Activated CD4-positive, alpha-beta T cell treated with anti-CD3 and anti-CD28 coated beads for 36 hours (primary cell): Measurements from ENCODE around the gene FAM187B. TPM values are rescaled to one million over a fixed set of nuclear protein-coding genes. Genes with fewer than 3 reads are reported as not detected.
A peak's percentile ranks its signal among the peaks of the same experiment; 100 is the strongest.

ENCODE experiments used
- ATAC-seq: fragments of 200-7000 bp; cut with Tn5 transposase; one replicate; pipeline ENCODE4 v1.10.0; 2021; ENCODE audit warnings: mild to moderate bottlenecking, moderate library complexity
- CTCF ChIA-PET: fragments of 350-600 bp; sonication (Branson Sonifier 250); formaldehyde crosslinking; loops from one replicate; lab custom pipeline; 2021; ENCODE audit warnings: antibody characterized with exemption; lab: Charles Lee
- POLR2A ChIA-PET: fragments of 350-600 bp; sonication (Branson Sonifier 250); formaldehyde crosslinking; loops from one replicate; lab custom pipeline; 2021; ENCODE audit warnings: antibody characterized with exemption, inconsistent platforms; lab: Charles Lee
- DNase-seq: peaks from one replicate; pipeline ENCODE4 v3.0.0-alpha.2; 2020
- H3K27ac Mint-ChIP-seq: one replicate; pipeline ENCODE4 v1.8.0; 2021; ENCODE audit warnings: mixed read lengths
- H3K27me3 Mint-ChIP-seq: one replicate; pipeline ENCODE4 v1.8.0; 2021; ENCODE audit warnings: mixed read lengths
- H3K36me3 Mint-ChIP-seq: one replicate; pipeline ENCODE4 v1.8.0; 2021; ENCODE audit warnings: low read depth, mixed read lengths
- H3K4me1 Mint-ChIP-seq: one replicate; pipeline ENCODE4 v1.8.0; 2021; ENCODE audit warnings: mixed read lengths
- H3K4me3 Mint-ChIP-seq: one replicate; pipeline ENCODE4 v1.8.0; 2021; ENCODE audit warnings: mild to moderate bottlenecking, moderate library complexity, mixed read lengths
- H3K9me3 Mint-ChIP-seq: one replicate; pipeline ENCODE4 v1.8.0; 2021; ENCODE audit warnings: low read depth, mixed read lengths
- intact Hi-C, 2 experiments: fragments of 100-400 bp; cut with DNase I in 1 of 2; cut with micrococcal nuclease in 1 of 2; formaldehyde crosslinking; loops; one replicate each; pipeline versions ENCODE4 v1.14.2 to v1.15.1; 2022 to 2024; cut with DNase I, micrococcal nuclease
- total RNA-seq, 2 experiments: library from RNA; stranded (reverse); gene quantifications; one replicate each; pipeline ENCODE4 v1.2.3, GENCODE V29; 2021

The FAM187B gene
- total RNA-seq, 2 experiments from 2014 or later = not detected

DNA sequence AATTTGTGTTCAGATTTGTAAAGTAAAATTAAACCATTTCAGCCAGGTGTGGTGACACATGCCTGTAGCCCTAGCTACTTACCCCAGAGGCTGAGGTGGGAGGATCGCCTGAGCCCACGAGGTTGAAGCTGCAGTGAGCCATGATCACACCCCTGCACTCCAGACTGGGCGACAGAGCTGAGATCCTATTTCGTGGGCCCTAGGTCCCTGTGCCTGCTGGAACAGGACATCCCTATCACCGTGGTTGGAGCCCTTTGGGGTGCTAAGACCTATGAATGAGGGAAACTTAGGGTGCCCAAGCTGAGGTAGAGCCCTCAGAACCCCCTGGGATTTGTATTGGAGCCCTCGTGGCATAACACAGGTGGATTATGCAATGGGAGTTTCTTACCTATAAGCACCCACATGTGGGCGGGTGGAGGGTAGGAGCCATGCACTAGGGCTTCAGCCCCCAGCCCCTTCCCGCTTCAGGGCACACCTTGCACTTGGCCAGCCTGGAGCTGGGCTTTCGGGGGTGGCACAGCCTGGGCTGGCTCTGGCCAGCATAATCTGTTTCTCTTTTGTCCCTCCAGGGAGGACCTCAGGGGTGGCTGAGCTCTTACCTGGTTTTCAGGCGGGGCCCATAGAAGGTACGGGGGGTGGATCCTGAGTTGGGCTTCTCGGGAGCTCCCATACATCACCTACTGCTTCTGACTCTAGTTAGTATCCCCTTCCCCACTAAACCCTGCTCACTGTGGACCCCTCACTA, 33.0 kb upstream of the FAM187B start:
- ChIA-PET POLR2A (no interaction called here), CTCF (no interaction called here)
- intact Hi-C loops = no loop called here
- no peaks in the 10 kb centered on the region for H3K27me3 Mint-ChIP-seq
- no peak overlapping the region for H3K4me3 Mint-ChIP-seq
- no peak overlapping the region for H3K27ac Mint-ChIP-seq
- DNase-seq (peak; percentile 8), ATAC-seq (no peak)
- H3K9me3 Mint-ChIP-seq = no peaks in the 10 kb centered on the region
- peaks cover 28% of the 10 kb centered on the region for H3K4me1 Mint-ChIP-seq
- H3K36me3 Mint-ChIP-seq = peaks cover 12% of the 10 kb centered on the region

- Mint-ChIP-seq H3K9me3 (no peaks in the 10 kb centered on the region), H3K27me3 (no peaks in the 10 kb centered on the region), H3K4me3 (no peak overlapping the region), H3K4me1 (peaks cover 24% of the 10 kb centered on the region), H3K27ac (no peak overlapping the region), H3K36me3 (peaks cover 6% of the 10 kb centered on the region)
- DNase-seq (peak; percentile 3), ATAC-seq (no peak)
- CTCF ChIA-PET = no interaction called here
- intact Hi-C loops = no loop called here
- POLR2A ChIA-PET = no interaction called here
These were observed 32.3 kb upstream of the FAM187B start for GRCh38 chr19:35260694-35261304.

DNA sequence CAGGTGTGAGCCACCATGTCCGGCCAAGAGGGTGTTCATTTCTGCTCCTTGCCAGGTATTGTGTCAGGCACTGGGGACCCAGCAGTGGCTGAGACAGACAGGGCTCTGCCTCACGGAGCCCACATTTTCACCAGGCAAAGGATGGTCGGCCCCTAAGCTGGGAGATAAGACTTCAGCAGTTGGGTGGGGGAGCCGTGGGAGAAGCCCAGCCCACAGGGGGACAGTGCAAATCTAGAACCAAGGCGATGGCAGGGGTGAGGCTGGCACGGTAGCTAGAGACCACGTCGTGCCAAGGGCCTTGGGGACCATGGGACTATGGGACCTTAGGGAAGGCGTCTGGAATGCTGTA, 28.5 kb upstream of the FAM187B start:
- CTCF ChIA-PET = interaction anchor here (0.6 to 1.0 kb wide), 3 partner anchors 9 to 98 kb away, joined by 3 to 5 read pairs (median 3); no protein-coding TSS in a partner anchor
- POLR2A ChIA-PET = no interaction called here
- Mint-ChIP-seq H3K36me3 (peaks cover 6% of the 10 kb centered on the region), H3K27me3 (no peaks in the 10 kb centered on the region), H3K4me1 (peaks cover 13% of the 10 kb centered on the region), H3K4me3 (no peak overlapping the region), H3K27ac (no peak overlapping the region), H3K9me3 (no peaks in the 10 kb centered on the region)
- ATAC-seq = no peak
- peak; percentile 2 for DNase-seq
- intact Hi-C loops = no loop called here

DNA sequence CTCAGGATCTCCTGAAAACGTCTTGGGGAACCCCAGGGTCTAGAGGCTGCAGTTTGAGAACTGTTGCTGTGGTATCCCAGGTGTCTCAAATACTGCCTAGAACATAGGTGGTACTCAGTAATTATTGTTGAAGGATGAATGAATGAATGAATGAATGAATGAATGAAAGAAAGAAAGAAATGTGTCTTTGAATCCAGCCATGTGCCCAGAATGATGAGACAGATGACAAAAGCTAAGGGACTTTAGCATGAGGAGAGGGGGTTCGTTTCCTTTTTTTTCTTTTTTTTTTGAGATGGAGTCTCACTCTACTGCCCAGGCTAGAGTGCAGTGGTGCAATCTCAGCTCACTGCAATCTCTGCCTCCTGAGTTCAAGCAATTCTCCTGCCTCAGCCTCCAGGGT, 28.0 kb upstream of the FAM187B start:
- H3K4me1 Mint-ChIP-seq = peaks cover 13% of the 10 kb centered on the region
- H3K27ac Mint-ChIP-seq = no peak overlapping the region
- no peaks in the 10 kb centered on the region for H3K27me3 Mint-ChIP-seq
- H3K9me3 Mint-ChIP-seq = no peaks in the 10 kb centered on the region
- intact Hi-C loops = no loop called here
- H3K4me3 Mint-ChIP-seq = no peak overlapping the region
- CTCF ChIA-PET = interaction anchor here (0.7 to 1.0 kb wide), 2 partner anchors 14 to 56 kb away, joined by 3 read pairs; no protein-coding TSS in a partner anchor
- POLR2A ChIA-PET = interaction anchor here (0.6 kb wide), 1 partner anchor 449 kb away, joined by 3 read pairs; no protein-coding TSS in a partner anchor
- H3K36me3 Mint-ChIP-seq = peaks cover 7% of the 10 kb centered on the region
- no peak for DNase-seq
- ATAC-seq = no peak

DNA sequence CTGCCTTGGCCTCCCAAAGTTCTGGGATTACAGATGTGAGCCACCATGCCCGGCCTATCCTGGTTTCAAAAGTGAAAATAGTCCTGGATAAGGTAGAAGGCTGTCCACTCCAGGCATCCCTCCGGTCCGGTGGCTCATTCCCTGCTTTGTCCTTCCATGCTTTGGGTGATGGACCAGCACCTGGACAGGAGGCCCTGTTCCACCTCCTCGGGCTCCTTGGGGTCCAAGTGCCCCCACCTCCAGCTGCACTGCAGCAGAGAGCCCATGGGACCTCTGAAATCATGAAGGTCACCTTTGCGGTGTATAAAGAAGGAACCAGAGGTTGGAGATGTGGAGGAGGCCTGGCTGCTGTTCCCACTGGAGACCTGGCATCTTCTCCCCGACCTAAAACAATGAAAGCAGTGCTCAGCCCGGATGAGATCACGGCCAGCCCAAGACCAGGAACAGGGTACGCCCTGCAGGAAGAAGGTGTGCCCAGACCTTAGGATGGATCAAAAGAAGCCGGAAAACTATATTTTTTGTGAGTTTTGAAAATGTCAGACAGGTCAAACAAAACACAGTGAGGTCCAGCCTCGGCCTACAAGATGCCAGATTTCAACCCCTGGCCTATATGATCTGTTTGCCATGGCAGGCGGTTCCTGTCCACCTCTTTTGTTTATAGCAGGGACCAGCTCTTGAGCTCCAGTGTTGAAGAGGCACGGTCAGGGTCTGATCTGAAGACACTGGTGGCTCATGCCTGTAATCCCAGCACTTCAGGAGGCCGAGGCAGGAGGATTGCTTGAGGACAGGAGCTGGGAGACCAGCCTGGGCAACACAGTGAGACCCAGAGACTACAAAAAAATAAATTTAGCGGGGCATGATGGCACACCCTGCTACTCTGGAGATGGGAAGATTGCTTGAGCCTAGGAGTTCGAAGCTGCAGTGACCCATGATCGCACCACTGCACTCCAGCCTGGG, 26.1 kb upstream of the FAM187B start:
- Mint-ChIP-seq H3K27me3 (peaks cover under 1% of the 10 kb centered on the region), H3K27ac (no peak overlapping the region), H3K4me3 (no peak overlapping the region), H3K4me1 (peaks cover 14% of the 10 kb centered on the region), H3K9me3 (no peaks in the 10 kb centered on the region), H3K36me3 (peaks cover 7% of the 10 kb centered on the region)
- POLR2A ChIA-PET = no interaction called here
- ATAC-seq (no peak), DNase-seq (no peak)
- intact Hi-C loops = no loop called here
- CTCF ChIA-PET = interaction anchor here (0.5 to 1.3 kb wide), 4 partner anchors 12 to 256 kb away, joined by 3 to 4 read pairs (median 3); no protein-coding TSS in a partner anchor

- ChIA-PET POLR2A (no interaction called here), CTCF (no interaction called here)
- intact Hi-C loops = no loop called here
- ATAC-seq (no peak), DNase-seq (no peak)
- H3K27ac Mint-ChIP-seq = no peak overlapping the region
- no peak overlapping the region for H3K4me3 Mint-ChIP-seq
- H3K27me3 Mint-ChIP-seq = peaks cover 6% of the 10 kb centered on the region
- no peaks in the 10 kb centered on the region for H3K9me3 Mint-ChIP-seq
- peaks cover 7% of the 10 kb centered on the region for H3K36me3 Mint-ChIP-seq
- H3K4me1 Mint-ChIP-seq = peaks cover 23% of the 10 kb centered on the region
These were observed 25.1 kb upstream of the FAM187B start for GRCh38 chr19:35253316-35254286.

DNA sequence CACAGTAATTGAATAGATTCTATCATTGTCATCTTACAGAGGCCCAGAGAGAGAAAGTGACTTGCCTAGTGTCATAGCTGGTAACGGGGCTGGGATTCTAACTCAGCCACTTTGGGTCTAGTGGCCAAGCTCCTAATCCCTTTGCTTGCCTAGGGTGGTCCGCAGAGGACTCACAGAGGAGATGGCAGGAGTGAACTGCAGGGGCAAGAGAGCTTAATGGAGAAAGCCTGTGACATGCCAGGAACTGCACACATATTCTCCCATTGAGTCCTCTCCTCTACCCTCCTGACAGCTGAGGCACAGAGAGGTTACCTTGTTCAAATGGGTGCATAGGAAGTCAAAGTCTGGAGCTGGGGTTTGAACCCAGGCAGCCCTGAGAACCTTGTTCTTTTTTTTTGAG, 22.9 kb upstream of the FAM187B start:
- peaks cover 24% of the 10 kb centered on the region for H3K4me1 Mint-ChIP-seq
- no peak overlapping the region for H3K27ac Mint-ChIP-seq
- H3K36me3 Mint-ChIP-seq = peaks cover 7% of the 10 kb centered on the region
- intact Hi-C loops = no loop called here
- DNase-seq = peak; percentile 2
- no peak overlapping the region for H3K4me3 Mint-ChIP-seq
- no peaks in the 10 kb centered on the region for H3K9me3 Mint-ChIP-seq
- H3K27me3 Mint-ChIP-seq = peaks cover 16% of the 10 kb centered on the region
- ATAC-seq = no peak
- ChIA-PET CTCF (interaction anchor here (0.6 to 1.5 kb wide), 3 partner anchors 9 to 611 kb away, joined by 3 to 4 read pairs (median 3); no protein-coding TSS in a partner anchor), POLR2A (no interaction called here)

DNA sequence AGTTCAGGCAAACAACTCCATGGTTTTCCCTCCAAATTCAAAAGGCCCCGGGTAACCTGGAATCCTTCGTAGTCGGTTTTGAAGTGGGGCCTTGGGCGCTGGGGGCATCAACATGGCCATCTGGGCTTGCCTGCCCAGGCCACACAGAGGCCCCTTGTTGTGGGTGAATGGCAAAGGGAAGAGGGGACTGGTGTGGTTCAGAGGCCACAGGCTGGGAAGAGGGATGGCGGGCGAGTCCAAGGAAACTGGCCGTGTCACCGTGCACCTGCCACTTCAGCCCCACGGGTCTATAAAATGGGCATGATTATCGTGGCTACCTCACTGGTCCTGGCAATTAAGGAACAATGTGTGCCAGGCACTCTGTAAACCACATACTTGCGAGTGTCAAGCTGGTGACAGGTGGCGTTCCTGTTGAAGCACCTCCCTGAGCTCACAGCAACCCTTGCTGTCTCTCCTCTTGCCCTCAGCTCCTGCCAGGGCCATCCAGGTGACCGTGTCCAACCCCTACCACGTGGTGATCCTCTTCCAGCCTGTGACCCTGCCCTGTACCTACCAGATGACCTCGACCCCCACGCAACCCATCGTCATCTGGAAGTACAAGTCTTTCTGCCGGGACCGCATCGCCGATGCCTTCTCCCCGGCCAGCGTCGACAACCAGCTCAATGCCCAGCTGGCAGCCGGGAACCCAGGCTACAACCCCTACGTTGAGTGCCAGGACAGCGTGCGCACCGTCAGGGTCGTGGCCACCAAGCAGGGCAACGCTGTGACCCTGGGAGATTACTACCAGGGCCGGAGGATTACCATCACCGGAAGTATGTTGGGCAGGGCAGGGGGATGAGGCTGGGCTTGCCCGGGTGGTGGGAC, 21.5 kb upstream of the FAM187B start:
- peaks cover 22% of the 10 kb centered on the region for H3K4me1 Mint-ChIP-seq
- H3K9me3 Mint-ChIP-seq = no peaks in the 10 kb centered on the region
- intact Hi-C loops = no loop called here
- H3K36me3 Mint-ChIP-seq = peaks cover 7% of the 10 kb centered on the region
- ChIA-PET POLR2A (no interaction called here), CTCF (interaction anchor here (1.5 kb wide), 1 partner anchor 108 kb away, joined by 4 read pairs; no protein-coding TSS in a partner anchor)
- no peak overlapping the region for H3K27ac Mint-ChIP-seq
- peak overlapping the region; percentile 79 for H3K4me3 Mint-ChIP-seq
- peak; percentile 3 for DNase-seq
- peaks cover 20% of the 10 kb centered on the region for H3K27me3 Mint-ChIP-seq
- ATAC-seq = no peak

GRCh38 chr19:35249146-35249847, 20.8 kb upstream of the FAM187B start:
- POLR2A ChIA-PET = no interaction called here

More at GRCh38 chr19:35249146-35249847, 20.8 kb upstream of the FAM187B start:
- intact Hi-C loops = no loop called here
- H3K9me3 Mint-ChIP-seq = peaks cover 5% of the 10 kb centered on the region
- peaks cover 22% of the 10 kb centered on the region for H3K4me1 Mint-ChIP-seq
- ATAC-seq = no peak
- CTCF ChIA-PET = no interaction called here
- H3K36me3 Mint-ChIP-seq = peaks cover 4% of the 10 kb centered on the region
- DNase-seq = peak; percentile 7
- H3K4me3 Mint-ChIP-seq = peak overlapping the region; percentile 79
- H3K27ac Mint-ChIP-seq = peak overlapping the region; percentile 37
- peaks cover 20% of the 10 kb centered on the region for H3K27me3 Mint-ChIP-seq
